HFF-Myc (cell line): ENCODE measurements around the gene B4GALT6.

Experiments used
- DNase-seq: peaks from one replicate; pipeline ENCODE4 v3.0.0-alpha.2; 2011; ENCODE audit warnings: low read depth; ENCODE audit errors: extremely low read depth
- H3K4me3 ChIP-seq: replicated peaks from 2 replicates; pipeline ENCODE4 v1.5.1; 2011; ENCODE audit warnings: low read depth, mild to moderate bottlenecking, control low read depth, low read length
- TF ChIP-seq, protein P1 (sequence below): IDR thresholded peaks from 2 replicates; pipeline ENCODE4 v1.5.1; 2012; ENCODE audit warnings: mild to moderate bottlenecking, low read depth, low read length, control low read depth; ENCODE audit errors: missing control alignments

Gene B4GALT6

DNA sequence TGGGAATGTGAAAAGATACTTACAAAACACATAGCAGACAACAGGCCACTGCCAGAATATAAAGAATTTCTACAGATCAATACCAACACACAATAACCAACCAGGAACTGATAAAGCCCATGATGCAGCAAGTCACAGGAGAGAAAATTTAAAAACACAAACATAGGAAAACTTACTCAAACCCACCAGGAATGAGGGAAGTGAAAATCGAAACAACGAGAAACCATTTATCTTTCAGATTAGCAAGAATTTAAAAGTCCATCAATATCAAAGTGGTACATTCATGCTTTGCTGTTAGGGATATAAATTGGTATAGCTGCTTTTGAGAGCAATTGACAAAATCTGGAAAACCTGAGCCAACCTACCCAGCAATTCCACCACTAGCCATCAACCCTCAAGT is 27.6 kb downstream of the B4GALT6 start:
- TF ChIP-seq, protein P1, sequence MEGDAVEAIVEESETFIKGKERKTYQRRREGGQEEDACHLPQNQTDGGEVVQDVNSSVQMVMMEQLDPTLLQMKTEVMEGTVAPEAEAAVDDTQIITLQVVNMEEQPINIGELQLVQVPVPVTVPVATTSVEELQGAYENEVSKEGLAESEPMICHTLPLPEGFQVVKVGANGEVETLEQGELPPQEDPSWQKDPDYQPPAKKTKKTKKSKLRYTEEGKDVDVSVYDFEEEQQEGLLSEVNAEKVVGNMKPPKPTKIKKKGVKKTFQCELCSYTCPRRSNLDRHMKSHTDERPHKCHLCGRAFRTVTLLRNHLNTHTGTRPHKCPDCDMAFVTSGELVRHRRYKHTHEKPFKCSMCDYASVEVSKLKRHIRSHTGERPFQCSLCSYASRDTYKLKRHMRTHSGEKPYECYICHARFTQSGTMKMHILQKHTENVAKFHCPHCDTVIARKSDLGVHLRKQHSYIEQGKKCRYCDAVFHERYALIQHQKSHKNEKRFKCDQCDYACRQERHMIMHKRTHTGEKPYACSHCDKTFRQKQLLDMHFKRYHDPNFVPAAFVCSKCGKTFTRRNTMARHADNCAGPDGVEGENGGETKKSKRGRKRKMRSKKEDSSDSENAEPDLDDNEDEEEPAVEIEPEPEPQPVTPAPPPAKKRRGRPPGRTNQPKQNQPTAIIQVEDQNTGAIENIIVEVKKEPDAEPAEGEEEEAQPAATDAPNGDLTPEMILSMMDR = no peak
- no peak overlapping the region for H3K4me3 ChIP-seq
- no peak for DNase-seq

DNA sequence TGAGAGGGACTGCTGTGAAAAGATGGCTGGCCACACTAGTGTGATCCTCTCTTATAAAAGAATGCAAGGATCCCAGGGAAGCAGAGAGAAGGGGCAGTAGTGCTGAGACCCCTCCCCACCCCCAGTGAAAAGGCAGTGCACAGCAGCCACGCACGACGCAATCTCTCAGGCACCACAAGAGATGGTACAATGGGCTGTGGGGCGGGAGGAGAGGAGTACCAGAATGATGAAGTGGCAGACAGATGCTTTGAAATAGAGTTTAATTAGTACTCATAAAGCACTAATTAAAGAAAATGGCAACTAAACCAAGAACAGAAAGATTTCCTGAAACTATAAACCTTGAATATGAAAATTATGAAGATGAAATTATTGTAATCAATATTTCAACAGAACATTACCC is 29.0 kb downstream of the B4GALT6 start:
- H3K4me3 ChIP-seq = no peak overlapping the region
- TF ChIP-seq, protein P1 = no peak
- no peak for DNase-seq

DNA sequence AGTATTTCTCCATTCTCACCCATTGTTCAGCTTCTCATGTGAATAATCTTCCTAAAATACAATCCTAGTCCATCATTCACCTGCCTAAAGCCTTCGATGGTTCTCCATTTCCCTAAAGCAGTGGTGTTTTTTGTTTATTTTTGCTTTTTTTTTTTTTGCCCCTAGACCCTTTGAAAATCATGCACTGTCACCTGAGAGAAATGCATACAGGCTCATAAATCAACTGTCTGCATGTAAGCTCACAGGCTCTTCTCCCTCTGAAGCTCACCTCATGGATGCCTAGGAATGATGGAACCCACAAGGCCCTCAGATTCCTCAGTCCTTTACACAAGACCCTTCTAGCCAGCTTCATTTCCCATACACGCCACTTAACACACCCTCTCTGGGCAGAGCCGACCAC is 31.5 kb downstream of the B4GALT6 start:
- DNase-seq = no peak
- H3K4me3 ChIP-seq = no peak overlapping the region
- TF ChIP-seq, protein P1 = no peak

DNA sequence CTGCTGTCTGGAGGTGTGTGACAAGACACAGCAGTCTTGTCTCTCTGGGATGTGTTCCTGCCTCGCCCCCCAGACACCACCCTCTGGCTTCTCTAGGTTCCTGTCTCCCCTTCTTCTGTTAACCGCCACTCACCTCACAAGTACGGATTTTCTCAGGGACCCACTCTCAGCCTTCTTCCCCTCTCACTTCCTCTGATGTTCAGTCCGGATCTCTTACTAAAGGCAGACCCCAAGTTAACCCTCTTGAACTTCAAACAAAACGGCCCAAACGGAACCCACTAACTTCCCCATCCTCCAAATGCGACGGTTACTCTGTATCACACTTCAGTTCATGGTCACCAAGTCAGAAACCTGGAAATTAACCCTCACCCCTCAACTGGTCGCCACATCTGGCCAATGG is 32.0 kb downstream of the B4GALT6 start:
- TF ChIP-seq, protein P1 = no peak
- DNase-seq = no peak
- no peak overlapping the region for H3K4me3 ChIP-seq

DNA sequence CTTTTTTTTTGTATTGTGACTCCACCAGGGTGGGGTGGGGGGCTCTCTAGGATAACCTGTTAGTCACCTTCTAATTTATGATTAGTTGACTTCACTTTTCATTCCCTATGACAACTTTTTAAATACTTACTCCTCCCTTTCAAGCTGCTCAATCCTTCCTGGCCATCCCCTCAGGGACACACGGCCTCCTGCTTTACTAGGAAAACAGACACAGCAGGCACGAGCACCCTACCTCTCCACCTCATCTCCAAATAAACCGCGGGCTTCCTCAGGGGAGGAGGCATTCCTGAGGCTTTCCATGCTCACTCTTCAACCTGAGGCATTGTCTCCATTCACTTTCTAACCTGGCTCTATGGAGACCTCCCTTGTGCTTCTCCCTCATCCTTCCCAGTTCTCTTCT is 33.0 kb downstream of the B4GALT6 start:
- DNase-seq = no peak
- TF ChIP-seq, protein P1 = no peak

DNA sequence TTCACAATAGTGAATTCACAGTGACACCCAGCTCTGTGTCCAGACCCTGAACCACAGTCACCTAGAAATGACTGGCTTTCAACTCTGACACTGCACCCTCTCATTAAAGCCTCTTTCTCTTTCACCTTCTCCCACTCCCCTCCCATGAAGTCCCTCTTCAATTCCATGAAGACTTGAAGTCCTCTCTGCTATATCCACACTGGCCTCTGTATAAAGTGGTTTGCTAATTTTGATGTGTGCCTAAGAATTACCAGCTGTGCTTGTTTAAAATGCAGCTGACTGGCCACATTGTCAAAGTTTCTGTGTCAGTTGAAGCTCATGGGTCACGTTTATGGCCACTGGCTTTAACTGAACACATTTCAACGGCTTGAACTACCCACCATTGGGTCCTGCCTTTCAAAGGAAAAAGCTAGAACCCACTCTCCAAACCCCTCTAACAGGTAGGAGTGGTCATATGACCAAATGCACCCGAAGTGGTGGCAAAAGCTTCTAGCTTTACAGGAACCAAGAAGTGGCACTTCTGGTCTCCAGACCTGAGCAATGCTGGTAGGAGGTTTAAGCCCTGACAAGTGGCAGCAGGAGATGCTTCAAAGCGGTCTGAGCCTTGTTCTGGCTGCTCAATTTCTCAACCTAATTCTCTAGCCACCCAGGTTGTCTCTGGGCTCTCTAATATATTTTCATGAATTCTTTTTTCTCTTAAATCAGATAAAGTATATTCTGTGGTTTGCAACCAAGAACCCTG is 34.2 kb downstream of the B4GALT6 start:
- no peak overlapping the region for H3K4me3 ChIP-seq
- TF ChIP-seq, protein P1 = no peak
- DNase-seq = no peak

More for the DNA sequence above, 33.0 kb downstream of the B4GALT6 start:
- H3K4me3 ChIP-seq = no peak overlapping the region

DNA sequence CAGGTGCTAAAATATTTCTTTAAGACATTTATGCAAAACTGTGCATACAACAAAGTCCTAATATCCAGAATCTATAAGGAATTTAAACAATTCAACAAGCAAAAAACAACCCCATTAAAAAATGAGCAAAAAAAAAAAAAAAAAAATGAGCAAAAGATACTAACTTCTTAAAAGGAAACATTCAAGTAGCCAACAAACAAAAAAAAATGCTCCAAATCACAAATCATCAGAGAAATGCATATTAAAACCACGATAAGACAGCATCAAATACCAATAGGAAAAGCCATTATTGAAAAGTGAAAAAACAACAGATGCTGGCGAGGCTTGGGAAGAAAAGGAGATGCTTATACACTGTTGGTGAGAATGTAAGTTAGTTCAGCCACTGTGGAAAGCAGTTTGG is 34.9 kb downstream of the B4GALT6 start:
- TF ChIP-seq, protein P1 = no peak
- DNase-seq = no peak
- H3K4me3 ChIP-seq = no peak overlapping the region
